WTC11 (cell line): ENCODE results near the gene PARL. TPM values are rescaled to one million over a fixed set of nuclear protein-coding genes. Genes with fewer than 3 reads are reported as not detected.
A peak's percentile ranks its signal among the peaks of the same experiment; 100 is the strongest.

Experiments
- ATAC-seq: fragments of 200-7000 bp; cut with Tn5 transposase; 2 replicates; pipeline ENCODE4 v1.10.0; 2021; ENCODE audit warnings: mild to moderate bottlenecking, moderate library complexity
- CTCF ChIA-PET: fragments of 300-600 bp; sonication (Branson Sonifier 250); formaldehyde crosslinking; loops from one replicate; lab custom pipeline; 2021; ENCODE audit warnings: antibody characterized with exemption; lab: Charles Lee
- POLR2A ChIA-PET: fragments of 350-600 bp; sonication (Branson Sonifier 250); formaldehyde crosslinking; loops from one replicate; lab custom pipeline; 2021; ENCODE audit warnings: antibody characterized with exemption; lab: Charles Lee
- DNase-seq: peaks from one replicate; pipeline ENCODE4 v3.0.0; 2021; ENCODE audit warnings: low spot score
- H3K27ac Mint-ChIP-seq: 2 replicates; pipeline ENCODE4 v1.8.0; 2021; ENCODE audit warnings: mixed read lengths
- H3K27me3 Mint-ChIP-seq: 2 replicates; pipeline ENCODE4 v1.8.0; 2021; ENCODE audit warnings: low read depth, mild to moderate bottlenecking, moderate library complexity, mixed read lengths
- H3K36me3 Mint-ChIP-seq: 2 replicates; pipeline ENCODE4 v1.8.0; 2021; ENCODE audit warnings: mixed read lengths
- H3K4me1 Mint-ChIP-seq: 2 replicates; pipeline ENCODE4 v1.8.0; 2022; ENCODE audit warnings: mixed read lengths
- H3K4me3 Mint-ChIP-seq: 2 replicates; pipeline ENCODE4 v1.8.0; 2021; ENCODE audit warnings: mild to moderate bottlenecking, moderate library complexity, mixed read lengths
- H3K9me3 Mint-ChIP-seq: 2 replicates; pipeline ENCODE4 v1.8.0; 2021; ENCODE audit warnings: mixed read lengths
- CREB1 ChIP-seq: sonication (generic); formaldehyde crosslinking; IDR thresholded peaks from 2 replicates; pipeline ENCODE4 v1.8.0; 2023; ENCODE audit warnings: mild to moderate bottlenecking, missing genetic modification reagents
- ESRRA ChIP-seq: sonication (generic); formaldehyde crosslinking; IDR thresholded peaks from 2 replicates; pipeline ENCODE4 v1.8.1; 2022; ENCODE audit warnings: mild to moderate bottlenecking, missing genetic modification reagents, borderline replicate concordance
- ETV6 ChIP-seq: sonication (generic); formaldehyde crosslinking; IDR thresholded peaks from 2 replicates; pipeline ENCODE4 v1.8.1; 2022; ENCODE audit warnings: mild to moderate bottlenecking, missing genetic modification reagents
- FOXP1 ChIP-seq: sonication (generic); formaldehyde crosslinking; IDR thresholded peaks from 2 replicates; pipeline ENCODE4 v1.8.0; 2022; ENCODE audit warnings: missing genetic modification reagents, mild to moderate bottlenecking, moderate library complexity, borderline replicate concordance
- GABPB1 ChIP-seq: sonication (generic); formaldehyde crosslinking; IDR thresholded peaks from 2 replicates; pipeline ENCODE4 v1.8.1; 2023; ENCODE audit warnings: mild to moderate bottlenecking, missing genetic modification reagents
- GTF2I ChIP-seq: fragments of 250-450 bp; sonication (Bioruptor Pico); conservative IDR thresholded peaks from 2 replicates; pipeline ENCODE4 v1.4.0; 2021; ENCODE audit warnings: mild to moderate bottlenecking
- NR3C1 ChIP-seq: sonication (generic); formaldehyde crosslinking; conservative IDR thresholded peaks from 2 replicates; pipeline ENCODE4 v1.8.1; 2023; ENCODE audit warnings: low read depth, mild to moderate bottlenecking, missing genetic modification reagents
- SP1 ChIP-seq: sonication (generic); formaldehyde crosslinking; conservative IDR thresholded peaks from 2 replicates; pipeline ENCODE4 v1.8.1; 2022; ENCODE audit warnings: missing genetic modification reagents
- TP53 ChIP-seq: sonication (generic); formaldehyde crosslinking; IDR thresholded peaks from 2 replicates; pipeline ENCODE4 v1.8.1; 2023; ENCODE audit warnings: mild to moderate bottlenecking, missing genetic modification reagents
- ZBTB21 ChIP-seq: sonication (generic); formaldehyde crosslinking; IDR thresholded peaks from 2 replicates; pipeline ENCODE4 v1.8.1; 2023; ENCODE audit warnings: mild to moderate bottlenecking, missing genetic modification reagents, borderline replicate concordance
- ZNF317 ChIP-seq: sonication (generic); formaldehyde crosslinking; IDR thresholded peaks from 2 replicates; pipeline ENCODE4 v1.8.1; 2023; ENCODE audit warnings: low read depth, mild to moderate bottlenecking, moderate library complexity, missing genetic modification reagents, borderline replicate concordance
- ZNF423 ChIP-seq: fragments of 250-450 bp; sonication (Bioruptor Pico); IDR thresholded peaks from 2 replicates; pipeline ENCODE4 v2.1.2; 2022; ENCODE audit warnings: mild to moderate bottlenecking, moderate library complexity
- total RNA-seq: library from RNA; stranded (reverse); gene quantifications from 3 replicates; pipeline ENCODE4 v1.2.3, GENCODE V29; 2021
- TF ChIP-seq, protein P1 (sequence below): fragments of 250-450 bp; sonication (Bioruptor Pico); IDR thresholded peaks from 2 replicates; pipeline ENCODE4 v1.9.0; 2021; ENCODE audit warnings: mild to moderate bottlenecking
- TF ChIP-seq, protein P2 (sequence below): sonication (generic); formaldehyde crosslinking; IDR thresholded peaks from 2 replicates; pipeline ENCODE4 v1.8.0; 2023; ENCODE audit warnings: missing genetic modification reagents
- TF ChIP-seq, protein P3 (sequence below): sonication (generic); formaldehyde crosslinking; IDR thresholded peaks from 2 replicates; pipeline ENCODE4 v1.8.0; 2022; ENCODE audit warnings: mild to moderate bottlenecking, missing genetic modification reagents
- TF ChIP-seq, protein P4 (sequence below): sonication (generic); formaldehyde crosslinking; IDR thresholded peaks from 2 replicates; pipeline ENCODE4 v1.8.0; 2023; ENCODE audit warnings: missing genetic modification reagents, mild to moderate bottlenecking, borderline replicate concordance
- TF ChIP-seq, protein P5 (sequence below): fragments of 250-450 bp; sonication (Bioruptor Pico); IDR thresholded peaks from 2 replicates; pipeline ENCODE4 v2.1.2; 2022; ENCODE audit warnings: mild to moderate bottlenecking, moderate library complexity
- TF ChIP-seq, protein P6 (sequence below): fragments of 250-450 bp; sonication (Bioruptor Pico); conservative IDR thresholded peaks from 2 replicates; pipeline ENCODE4 v1.9.0; 2021; ENCODE audit warnings: mild to moderate bottlenecking

Gene PARL
- total RNA-seq, 1 experiment from 2014 or later: 93.5 TPM

DNA sequence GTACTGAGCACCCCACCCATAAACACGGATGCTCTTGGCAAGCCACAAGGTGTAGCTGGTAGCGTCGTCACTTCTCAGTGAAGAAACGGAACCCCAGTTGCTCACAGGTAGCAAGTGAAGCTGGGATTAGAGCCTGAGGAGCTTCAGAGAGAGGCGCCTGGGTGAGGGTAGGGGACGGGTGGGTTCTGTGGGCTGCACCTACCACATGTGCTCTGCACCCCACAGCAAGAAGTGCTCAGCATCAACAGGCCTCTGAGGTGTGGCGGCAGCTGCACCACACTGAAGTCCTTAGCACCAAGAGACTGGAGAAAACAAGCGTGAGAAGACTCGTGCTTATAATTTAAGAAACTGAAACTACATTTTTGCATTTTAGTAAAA lies 69.1 kb downstream of the PARL start (continued):
- TF ChIP-seq, protein P1, sequence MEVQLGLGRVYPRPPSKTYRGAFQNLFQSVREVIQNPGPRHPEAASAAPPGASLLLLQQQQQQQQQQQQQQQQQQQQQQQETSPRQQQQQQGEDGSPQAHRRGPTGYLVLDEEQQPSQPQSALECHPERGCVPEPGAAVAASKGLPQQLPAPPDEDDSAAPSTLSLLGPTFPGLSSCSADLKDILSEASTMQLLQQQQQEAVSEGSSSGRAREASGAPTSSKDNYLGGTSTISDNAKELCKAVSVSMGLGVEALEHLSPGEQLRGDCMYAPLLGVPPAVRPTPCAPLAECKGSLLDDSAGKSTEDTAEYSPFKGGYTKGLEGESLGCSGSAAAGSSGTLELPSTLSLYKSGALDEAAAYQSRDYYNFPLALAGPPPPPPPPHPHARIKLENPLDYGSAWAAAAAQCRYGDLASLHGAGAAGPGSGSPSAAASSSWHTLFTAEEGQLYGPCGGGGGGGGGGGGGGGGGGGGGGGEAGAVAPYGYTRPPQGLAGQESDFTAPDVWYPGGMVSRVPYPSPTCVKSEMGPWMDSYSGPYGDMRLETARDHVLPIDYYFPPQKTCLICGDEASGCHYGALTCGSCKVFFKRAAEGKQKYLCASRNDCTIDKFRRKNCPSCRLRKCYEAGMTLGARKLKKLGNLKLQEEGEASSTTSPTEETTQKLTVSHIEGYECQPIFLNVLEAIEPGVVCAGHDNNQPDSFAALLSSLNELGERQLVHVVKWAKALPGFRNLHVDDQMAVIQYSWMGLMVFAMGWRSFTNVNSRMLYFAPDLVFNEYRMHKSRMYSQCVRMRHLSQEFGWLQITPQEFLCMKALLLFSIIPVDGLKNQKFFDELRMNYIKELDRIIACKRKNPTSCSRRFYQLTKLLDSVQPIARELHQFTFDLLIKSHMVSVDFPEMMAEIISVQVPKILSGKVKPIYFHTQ: no peak
- TF ChIP-seq ZBTB21 (CRISPR knock-in tag) (no peak), NR3C1 (CRISPR knock-in tag) (no peak), GTF2I (CRISPR knock-in tag) (no peak), ZNF317 (no peak)
- TF ChIP-seq, protein P2, sequence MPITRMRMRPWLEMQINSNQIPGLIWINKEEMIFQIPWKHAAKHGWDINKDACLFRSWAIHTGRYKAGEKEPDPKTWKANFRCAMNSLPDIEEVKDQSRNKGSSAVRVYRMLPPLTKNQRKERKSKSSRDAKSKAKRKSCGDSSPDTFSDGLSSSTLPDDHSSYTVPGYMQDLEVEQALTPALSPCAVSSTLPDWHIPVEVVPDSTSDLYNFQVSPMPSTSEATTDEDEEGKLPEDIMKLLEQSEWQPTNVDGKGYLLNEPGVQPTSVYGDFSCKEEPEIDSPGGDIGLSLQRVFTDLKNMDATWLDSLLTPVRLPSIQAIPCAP (CRISPR knock-in tag): no peak
- TF ChIP-seq, all 79 proteins: peak for 0

DNA sequence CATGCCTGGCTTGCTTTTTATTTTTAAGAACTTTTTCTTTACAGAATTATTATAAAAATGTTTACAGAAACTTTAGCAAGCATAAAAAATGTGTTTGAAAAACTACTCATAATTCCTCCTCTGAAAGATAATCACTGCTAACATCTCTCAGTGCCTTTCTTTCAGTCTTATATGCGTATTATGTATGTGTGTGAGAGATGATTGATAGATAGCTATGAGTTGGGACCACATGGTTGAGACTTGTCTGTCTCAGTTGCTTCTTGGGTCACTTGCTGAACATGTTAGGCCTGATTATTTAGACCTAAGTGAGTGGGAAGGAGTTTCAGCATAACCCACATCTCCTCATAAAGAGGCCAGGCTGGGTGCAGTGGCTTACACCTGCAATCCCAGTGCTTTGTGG lies 70.4 kb downstream of the PARL start:
- ATAC-seq: no peak
- Mint-ChIP-seq H3K9me3 (no peaks in the 10 kb centered on the region), H3K27ac (peak overlapping the region; percentile 74), H3K27me3 (no peaks in the 10 kb centered on the region), H3K36me3 (peaks cover 47% of the 10 kb centered on the region), H3K4me3 (no peak overlapping the region), H3K4me1 (no peaks in the 10 kb centered on the region)
- DNase-seq: no peak
- CTCF ChIA-PET: interaction anchor here (1.0 to 1.4 kb wide), 2 partner anchors 12 to 70 kb away, joined by 3 to 4 read pairs; partner anchors contain the start of gene PARL
- POLR2A ChIA-PET: no interaction called here
- TF ChIP-seq FOXP1 (CRISPR knock-in tag): no peak
- TF ChIP-seq, protein P3, sequence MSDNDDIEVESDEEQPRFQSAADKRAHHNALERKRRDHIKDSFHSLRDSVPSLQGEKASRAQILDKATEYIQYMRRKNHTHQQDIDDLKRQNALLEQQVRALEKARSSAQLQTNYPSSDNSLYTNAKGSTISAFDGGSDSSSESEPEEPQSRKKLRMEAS: no peak
- no peak for TF ChIP-seq ETV6 (CRISPR knock-in tag)
- TF ChIP-seq ESRRA (CRISPR knock-in tag): no peak

DNA sequence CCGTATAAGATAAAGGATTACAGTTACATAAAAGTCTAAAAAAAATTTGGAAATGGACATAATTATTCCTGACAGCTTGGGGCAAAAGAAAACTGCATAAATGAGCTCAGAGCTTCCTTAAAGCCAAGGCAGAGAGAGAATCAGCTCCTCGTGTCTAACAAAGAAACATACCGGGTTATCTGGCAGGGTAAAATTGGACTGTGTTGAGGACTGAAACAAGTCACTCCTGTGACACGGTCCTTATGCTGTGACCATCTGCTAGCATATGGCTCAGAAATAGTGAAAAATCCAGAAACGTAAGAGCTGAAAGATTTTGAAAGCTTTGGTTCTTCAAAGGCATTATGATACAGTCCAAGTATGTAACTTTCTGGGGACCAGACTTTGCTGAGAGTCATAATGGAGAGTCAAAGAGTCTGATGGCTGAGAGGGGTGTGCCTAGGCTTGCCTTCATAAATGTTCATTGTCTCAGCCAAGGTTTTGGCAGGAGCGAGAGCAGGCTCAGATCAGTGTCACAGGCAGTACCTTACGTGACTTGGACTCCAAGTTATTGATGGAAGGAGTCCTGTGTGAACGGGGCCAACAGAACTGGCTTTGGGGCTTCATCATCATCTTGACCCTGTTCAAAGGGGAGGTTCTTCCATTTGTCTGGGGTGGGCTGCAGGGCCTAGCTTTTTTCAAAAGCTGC lies 71.8 kb downstream of the PARL start:
- DNase-seq (no peak), ATAC-seq (no peak)
- Mint-ChIP-seq H3K36me3 (peaks cover 57% of the 10 kb centered on the region), H3K27me3 (no peaks in the 10 kb centered on the region), H3K9me3 (no peaks in the 10 kb centered on the region), H3K27ac (peak overlapping the region; percentile 94), H3K4me3 (no peak overlapping the region), H3K4me1 (no peaks in the 10 kb centered on the region)
- ChIA-PET CTCF (no interaction called here), POLR2A (interaction anchor here (0.6 kb wide), 1 partner anchor 912 kb away, joined by 3 read pairs; no protein-coding TSS in a partner anchor)
- TF ChIP-seq, protein P4, sequence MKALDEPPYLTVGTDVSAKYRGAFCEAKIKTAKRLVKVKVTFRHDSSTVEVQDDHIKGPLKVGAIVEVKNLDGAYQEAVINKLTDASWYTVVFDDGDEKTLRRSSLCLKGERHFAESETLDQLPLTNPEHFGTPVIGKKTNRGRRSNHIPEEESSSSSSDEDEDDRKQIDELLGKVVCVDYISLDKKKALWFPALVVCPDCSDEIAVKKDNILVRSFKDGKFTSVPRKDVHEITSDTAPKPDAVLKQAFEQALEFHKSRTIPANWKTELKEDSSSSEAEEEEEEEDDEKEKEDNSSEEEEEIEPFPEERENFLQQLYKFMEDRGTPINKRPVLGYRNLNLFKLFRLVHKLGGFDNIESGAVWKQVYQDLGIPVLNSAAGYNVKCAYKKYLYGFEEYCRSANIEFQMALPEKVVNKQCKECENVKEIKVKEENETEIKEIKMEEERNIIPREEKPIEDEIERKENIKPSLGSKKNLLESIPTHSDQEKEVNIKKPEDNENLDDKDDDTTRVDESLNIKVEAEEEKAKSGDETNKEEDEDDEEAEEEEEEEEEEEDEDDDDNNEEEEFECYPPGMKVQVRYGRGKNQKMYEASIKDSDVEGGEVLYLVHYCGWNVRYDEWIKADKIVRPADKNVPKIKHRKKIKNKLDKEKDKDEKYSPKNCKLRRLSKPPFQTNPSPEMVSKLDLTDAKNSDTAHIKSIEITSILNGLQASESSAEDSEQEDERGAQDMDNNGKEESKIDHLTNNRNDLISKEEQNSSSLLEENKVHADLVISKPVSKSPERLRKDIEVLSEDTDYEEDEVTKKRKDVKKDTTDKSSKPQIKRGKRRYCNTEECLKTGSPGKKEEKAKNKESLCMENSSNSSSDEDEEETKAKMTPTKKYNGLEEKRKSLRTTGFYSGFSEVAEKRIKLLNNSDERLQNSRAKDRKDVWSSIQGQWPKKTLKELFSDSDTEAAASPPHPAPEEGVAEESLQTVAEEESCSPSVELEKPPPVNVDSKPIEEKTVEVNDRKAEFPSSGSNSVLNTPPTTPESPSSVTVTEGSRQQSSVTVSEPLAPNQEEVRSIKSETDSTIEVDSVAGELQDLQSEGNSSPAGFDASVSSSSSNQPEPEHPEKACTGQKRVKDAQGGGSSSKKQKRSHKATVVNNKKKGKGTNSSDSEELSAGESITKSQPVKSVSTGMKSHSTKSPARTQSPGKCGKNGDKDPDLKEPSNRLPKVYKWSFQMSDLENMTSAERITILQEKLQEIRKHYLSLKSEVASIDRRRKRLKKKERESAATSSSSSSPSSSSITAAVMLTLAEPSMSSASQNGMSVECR: no peak
- TF ChIP-seq ESRRA (CRISPR knock-in tag) (no peak), CREB1 (no peak), TP53 (CRISPR knock-in tag) (no peak), ZNF317 (no peak), SP1 (no peak), GABPB1 (CRISPR knock-in tag) (no peak), ZNF423 (no peak)
- TF ChIP-seq, protein P5, sequence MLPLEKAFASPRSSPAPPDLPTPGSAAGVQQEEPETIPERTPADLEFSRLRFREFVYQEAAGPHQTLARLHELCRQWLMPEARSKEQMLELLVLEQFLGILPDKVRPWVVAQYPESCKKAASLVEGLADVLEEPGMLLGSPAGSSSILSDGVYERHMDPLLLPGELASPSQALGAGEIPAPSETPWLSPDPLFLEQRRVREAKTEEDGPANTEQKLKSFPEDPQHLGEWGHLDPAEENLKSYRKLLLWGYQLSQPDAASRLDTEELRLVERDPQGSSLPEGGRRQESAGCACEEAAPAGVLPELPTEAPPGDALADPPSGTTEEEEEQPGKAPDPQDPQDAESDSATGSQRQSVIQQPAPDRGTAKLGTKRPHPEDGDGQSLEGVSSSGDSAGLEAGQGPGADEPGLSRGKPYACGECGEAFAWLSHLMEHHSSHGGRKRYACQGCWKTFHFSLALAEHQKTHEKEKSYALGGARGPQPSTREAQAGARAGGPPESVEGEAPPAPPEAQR: no peak
- TF ChIP-seq, protein P6, sequence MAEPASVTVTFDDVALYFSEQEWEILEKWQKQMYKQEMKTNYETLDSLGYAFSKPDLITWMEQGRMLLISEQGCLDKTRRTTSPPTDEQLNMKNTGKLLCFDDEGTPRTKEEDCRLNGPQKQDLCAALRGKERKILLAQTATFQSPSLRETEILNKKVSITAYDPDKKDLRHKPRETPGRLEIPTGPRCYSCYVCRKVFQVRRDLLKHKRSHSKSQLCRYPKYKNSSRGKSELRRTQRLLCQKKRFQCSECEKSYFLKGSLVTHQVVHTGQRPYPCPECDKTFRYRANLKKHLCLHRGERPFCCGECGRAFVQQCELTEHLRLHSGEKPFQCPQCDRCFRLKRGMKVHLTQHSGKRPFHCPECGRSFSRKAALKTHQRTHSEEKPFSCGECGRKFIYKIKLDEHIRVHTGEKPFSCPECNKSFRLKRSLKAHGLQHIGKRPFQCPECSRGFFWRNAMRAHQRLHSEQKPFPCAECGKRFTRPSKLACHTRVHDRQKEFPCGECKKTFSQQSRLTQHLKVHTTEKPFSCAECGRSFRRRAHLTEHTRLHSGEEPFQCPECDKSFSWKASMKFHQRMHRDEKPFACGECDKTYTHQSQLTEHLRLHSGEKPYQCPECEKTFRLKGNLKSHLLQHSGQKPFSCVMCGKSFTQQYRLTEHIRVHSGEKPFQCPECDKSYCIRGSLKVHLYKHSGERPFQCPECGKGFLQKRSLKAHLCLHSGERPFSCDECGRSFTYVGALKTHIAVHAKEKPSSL: no peak
